ENCODE measurements around the gene B4GALT6.

The B4GALT6 gene

GRCh38 chr18:31688606-31689005, 4.2 kb upstream of the B4GALT6 start:
- no peak for FAIRE-seq

- FAIRE-seq = peak; percentile 85
Observed at GRCh38 chr18:31686986-31687928, 2.9 kb upstream of the B4GALT6 start.

GRCh38 chr18:31686572-31686971, 2.2 kb upstream of the B4GALT6 start:
- no peak for FAIRE-seq

- FAIRE-seq = no peak
Observed at GRCh38 chr18:31685097-31686082, 1.0 kb upstream of the B4GALT6 start.

- no peak for FAIRE-seq
Observed at GRCh38 chr18:31683968-31684278, 458 bp downstream of the B4GALT6 start.

GRCh38 chr18:31683106-31683505, 1.3 kb downstream of the B4GALT6 start:
- no peak for FAIRE-seq

- FAIRE-seq = no peak
Observed at GRCh38 chr18:31680831-31681568, 3.4 kb downstream of the B4GALT6 start.

GRCh38 chr18:31680433-31680811, 4.0 kb downstream of the B4GALT6 start:
- FAIRE-seq = no peak

GRCh38 chr18:31679791-31680432, 4.5 kb downstream of the B4GALT6 start:
- no peak for FAIRE-seq

- no peak for FAIRE-seq
Observed at GRCh38 chr18:31679133-31679742, 5.1 kb downstream of the B4GALT6 start.

- no peak for FAIRE-seq
Observed at GRCh38 chr18:31678425-31678824, 6.0 kb downstream of the B4GALT6 start.

- FAIRE-seq = no peak
Observed at GRCh38 chr18:31677592-31677991, 6.8 kb downstream of the B4GALT6 start.

GRCh38 chr18:31675404-31675803, 9.0 kb downstream of the B4GALT6 start:
- FAIRE-seq = no peak

GRCh38 chr18:31672628-31673135, 11.7 kb downstream of the B4GALT6 start:
- FAIRE-seq = no peak

- FAIRE-seq = no peak
Observed at GRCh38 chr18:31671951-31672350, 12.4 kb downstream of the B4GALT6 start.

GRCh38 chr18:31669541-31669940, 14.8 kb downstream of the B4GALT6 start:
- FAIRE-seq = no peak

- FAIRE-seq = no peak
Observed at GRCh38 chr18:31667185-31667584, 17.2 kb downstream of the B4GALT6 start.

GRCh38 chr18:31666055-31666454, 18.3 kb downstream of the B4GALT6 start:
- FAIRE-seq = no peak

- no peak for FAIRE-seq
Observed at GRCh38 chr18:31664101-31664500, 20.3 kb downstream of the B4GALT6 start.

- no peak for FAIRE-seq
Observed at GRCh38 chr18:31661965-31662364, 22.4 kb downstream of the B4GALT6 start.

GRCh38 chr18:31660763-31661162, 23.6 kb downstream of the B4GALT6 start:
- FAIRE-seq = no peak
